K562 (cell line): Measurements from ENCODE around the gene JADE3. TPM values are rescaled to one million over a fixed set of nuclear protein-coding genes. Genes with fewer than 3 reads are reported as not detected.

Source experiments
- ATAC-seq: fragments of 200-7000 bp; cut with Tn5 transposase; 3 replicates; pipeline ENCODE4 v1.9.1; 2020; ENCODE audit warnings: moderate library complexity
- BruUV-seq: library from RNA; stranded (reverse); fragments of 400-500 nt; replicated peaks from 2 replicates; lab custom pipeline; 2021; lab: Mats Ljungman, UMichigan
- CTCF ChIA-PET: fragments of 300-600 bp; formaldehyde crosslinking; extraction: SDS; loops from one replicate; lab custom pipeline; 2021; ENCODE audit warnings: low intra/inter-chr PET ratio; lab: Yijun Ruan, JAX
- POLR2A ChIA-PET: fragments of 300-600, 350-650 bp; sonication (Branson Sonifier 250); formaldehyde crosslinking; extraction: SDS; loops from one replicate; lab custom pipeline; 2021; ENCODE audit warnings: antibody characterized with exemption, inconsistent platforms; lab: Yijun Ruan, JAX
- DNase-seq, 4 experiments: peaks; one replicate each; pipeline versions ENCODE4 v3.0.0 to v3.0.0-alpha.2; 2011 to 2018; ENCODE audit warnings: low spot score in 3 of 4, mixed read lengths in 3 of 4; ENCODE audit errors: extremely low read depth in 1 of 4
- FAIRE-seq: peaks from 2 replicates; lab custom pipeline; 2011; peaks lifted over from hg19 to GRCh38; lab: Jason Lieb, UNC
- H2AFZ ChIP-seq: 2 replicates; pipeline ENCODE4 v1.6.0; 2011; ENCODE audit warnings: low read depth, low read length, control low read depth, inconsistent platforms
- H3K27ac ChIP-seq: fragments of 200-600 bp; 3 replicates; pipeline ENCODE4 v1.8.0; 2011; ENCODE audit warnings: low read depth, mild to moderate bottlenecking, control low read depth, inconsistent platforms, low read length, moderate library complexity, mixed read lengths; ENCODE audit errors: extremely low read depth
- H3K27me3 ChIP-seq, 2 experiments: fragments of 300-600 bp in 1 of 2; 2 replicates in 1 of 2; 3 replicates in 1 of 2; pipeline versions ENCODE4 v1.6.0 to v1.8.0; 2011; ENCODE audit warnings: inconsistent platforms in 2 of 2, low read length in 2 of 2, mild to moderate bottlenecking in 1 of 2, mixed read lengths in 1 of 2, moderate library complexity in 1 of 2; ENCODE audit not compliant: control insufficient read depth in 2 of 2, insufficient read depth in 2 of 2
- H3K36me3 ChIP-seq: fragments of 300-600 bp; 3 replicates; pipeline ENCODE4 v1.8.0; 2011; ENCODE audit warnings: mild to moderate bottlenecking, low read length, inconsistent platforms; ENCODE audit not compliant: control insufficient read depth, insufficient read depth
- H3K4me1 ChIP-seq, 2 experiments: fragments of 200-600 bp in 1 of 2; replicated peaks in 1 of 2; 2 replicates in 1 of 2; 3 replicates in 1 of 2; pipeline versions ENCODE4 v1.5.1 to v1.8.0; 2011; ENCODE audit warnings: inconsistent platforms in 2 of 2, low read length in 2 of 2, mild to moderate bottlenecking in 1 of 2, mixed read lengths in 1 of 2, moderate library complexity in 1 of 2; ENCODE audit not compliant: control insufficient read depth in 2 of 2, insufficient read depth in 2 of 2
- H3K4me2 ChIP-seq: 2 replicates; pipeline ENCODE4 v1.6.1; 2011; ENCODE audit warnings: low read length, control low read depth, inconsistent platforms, mixed read lengths; ENCODE audit not compliant: insufficient read depth
- H3K4me3 ChIP-seq: fragments of 200-600 bp; sonication (generic), shearing (Covaris generic); 2 replicates; pipeline ENCODE4 v1.5.1; 2016; ENCODE audit warnings: control low read depth, inconsistent platforms
- H3K79me2 ChIP-seq: fragments of 200-600 bp; 3 replicates; pipeline ENCODE4 v1.8.0; 2011; ENCODE audit warnings: low read length, inconsistent platforms; ENCODE audit not compliant: control insufficient read depth, insufficient read depth
- H3K9ac ChIP-seq, 2 experiments: 2 replicates each; pipeline versions ENCODE4 v1.6.0 to v1.6.1; 2011; ENCODE audit warnings: low read depth in 2 of 2, low read length in 2 of 2, control low read depth in 1 of 2, inconsistent platforms in 1 of 2, mild to moderate bottlenecking in 1 of 2, mixed read lengths in 1 of 2; ENCODE audit not compliant: insufficient read depth in 1 of 2
- H3K9me1 ChIP-seq: one replicate; pipeline ENCODE4 v1.6.0; 2011; ENCODE audit warnings: inconsistent platforms, mild to moderate bottlenecking, low read length, moderate library complexity; ENCODE audit not compliant: control insufficient read depth, insufficient read depth
- H3K9me3 ChIP-seq: replicated peaks from 2 replicates; pipeline ENCODE4 v1.5.1; 2011; ENCODE audit warnings: low read depth, low read length, inconsistent platforms; ENCODE audit not compliant: control insufficient read depth, insufficient read depth
- H4K20me1 ChIP-seq: replicated peaks from 2 replicates; pipeline ENCODE4 v1.6.1; 2011; ENCODE audit warnings: low read length, inconsistent platforms, mixed read lengths; ENCODE audit not compliant: control insufficient read depth, insufficient read depth
- FOXJ3 ChIP-seq: sonication (generic); formaldehyde crosslinking; IDR thresholded peaks from 2 replicates; pipeline ENCODE4 v1.4.0; 2020; ENCODE audit warnings: mild to moderate bottlenecking, missing genetic modification reagents
- KDM5B ChIP-seq: fragments of 200-600 bp; sonication (generic); IDR thresholded peaks from 2 replicates; pipeline ENCODE4 v1.6.1; 2012; ENCODE audit warnings: low read depth, mild to moderate bottlenecking, moderate library complexity, low read length, control low read depth, inconsistent platforms; ENCODE audit not compliant: insufficient replicate concordance
- NR2F6 ChIP-seq: fragments of 450-650 bp; formaldehyde crosslinking; IDR thresholded peaks from 2 replicates; pipeline ENCODE4 v1.4.0; 2020; ENCODE audit warnings: mild to moderate bottlenecking
- PTRF ChIP-seq: fragments of 450-650 bp; IDR thresholded peaks from 2 replicates; pipeline ENCODE4 v1.6.1; 2016; ENCODE audit warnings: mild to moderate bottlenecking, missing genetic modification characterization, missing compliant biosample characterization
- RBM25 ChIP-seq: fragments of 200-400 bp; formaldehyde crosslinking; IDR thresholded peaks from 2 replicates; pipeline ENCODE4 v1.6.1; 2018; ENCODE audit warnings: low read length, low read depth, moderate library complexity; ENCODE audit not compliant: severe bottlenecking
- SIN3B ChIP-seq: fragments of 450-650 bp; IDR thresholded peaks from 2 replicates; pipeline ENCODE4 v1.6.1; 2017; ENCODE audit warnings: low read depth, mild to moderate bottlenecking, moderate library complexity
- SPI1 ChIP-seq: IDR thresholded peaks from 2 replicates; pipeline ENCODE4 v1.6.1; 2011; ENCODE audit warnings: low read depth, low read length, control low read depth, borderline replicate concordance
- STAG1 ChIP-seq: sonication (generic); formaldehyde crosslinking; IDR thresholded peaks from 2 replicates; pipeline ENCODE4 v1.5.0; 2020; ENCODE audit warnings: missing genetic modification reagents, borderline replicate concordance
- ZNF146 ChIP-seq: IDR thresholded peaks from one replicate; pipeline ENCODE4 v1.6.1; 2018; ENCODE audit warnings: missing compliant biosample characterization; ENCODE audit not compliant: unreplicated experiment
- WGBS: fragments of 100-300 bp; shearing (Covaris generic); methylation state at CpG from one replicate; pipeline ENCODE4 v1.1.6; 2016; ENCODE audit warnings: low coverage, mixed read lengths; ENCODE audit not compliant: insufficient coverage; ENCODE audit errors: missing lambda C conversion rate; 5-methylcytosine and 5-hydroxymethylcytosine counted together
- in situ Hi-C: fragments of 300-500 bp; cut with MboI; formaldehyde crosslinking; loops from 4 replicates; pipeline ENCODE4 v1.15.0; 2018; ENCODE audit warnings: inconsistent platforms, mixed read lengths
- intact Hi-C: fragments of 100-400 bp; cut with micrococcal nuclease; formaldehyde crosslinking; loops from 2 replicates; pipeline ENCODE4 v1.14.2; 2022
- polyA plus RNA-seq, 8 experiments: library from polyadenylated mRNA; depleted of rRNA in 4 of 8; stranded (reverse) in 5 of 8; unstranded in 3 of 8; fragments of >200 nt; fragmentation: Nextera tagmentation in 2 of 8; fragmentation: Illumina TruSeq in 1 of 8; extraction: Ambion mirVana in 2 of 8; extraction: Trizol in 1 of 8; gene quantifications; 2 replicates each; pipeline versions ENCODE4 v1.2.1 to v1.2.3, GENCODE V29; 2011 to 2014; ENCODE audit warnings: inconsistent platforms in 1 of 8, missing spikeins in 1 of 8
- total RNA-seq, 7 experiments: library from RNA; depleted of rRNA in 6 of 7; stranded (reverse); fragments of >200 nt in 6 of 7; fragmentation: Illumina TruSeq in 2 of 7; extraction: Trizol in 2 of 7; gene quantifications; 2 replicates each; pipeline versions ENCODE4 v1.2.1 to v1.2.3, GENCODE V29; 2011 to 2021; ENCODE audit warnings: low replicate concordance in 1 of 7
- TF ChIP-seq, protein P1 (sequence below), 2 experiments: fragments of 450-650 bp in 1 of 2; IDR thresholded peaks; 2 replicates each; pipeline ENCODE4 v1.6.1; 2011 to 2017; ENCODE audit warnings: low read depth in 2 of 2, antibody characterized with exemption in 1 of 2, borderline replicate concordance in 1 of 2, low read length in 1 of 2, mild to moderate bottlenecking in 1 of 2, mixed read lengths in 1 of 2; ENCODE audit not compliant: control insufficient read depth in 1 of 2
- TF ChIP-seq, protein P2 (sequence below): fragments of 450-650 bp; IDR thresholded peaks from 2 replicates; pipeline ENCODE4 v1.6.1; 2016; ENCODE audit warnings: borderline replicate concordance

Gene JADE3
- total and polyA plus RNA-seq, 9 of the 15 experiments (the other 6 are each of a cell fraction or from before 2014, with no cell fraction given): 2.6 to 10.0 (median 7.0) TPM

DNA sequence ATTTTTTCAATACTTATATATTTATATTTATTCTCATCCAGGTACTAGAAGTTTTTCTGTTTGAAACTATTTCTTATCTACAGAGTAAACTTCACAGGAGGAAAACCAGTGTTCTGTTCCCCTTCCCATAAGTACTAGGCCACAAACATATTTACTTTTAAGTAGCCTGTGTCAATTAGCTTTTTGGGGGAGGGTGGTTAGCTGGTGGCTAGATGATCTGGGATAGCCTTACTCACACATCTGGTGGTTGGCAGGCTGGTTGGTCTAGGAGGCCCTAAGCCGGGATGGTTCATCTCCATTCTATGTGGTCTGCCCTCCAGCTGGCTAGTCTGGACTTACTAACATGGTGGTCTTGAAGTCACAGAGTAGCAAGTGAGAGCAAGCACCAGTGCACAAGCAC is 6.2 kb downstream of the JADE3 start (continued):
- TF ChIP-seq, protein P1, sequence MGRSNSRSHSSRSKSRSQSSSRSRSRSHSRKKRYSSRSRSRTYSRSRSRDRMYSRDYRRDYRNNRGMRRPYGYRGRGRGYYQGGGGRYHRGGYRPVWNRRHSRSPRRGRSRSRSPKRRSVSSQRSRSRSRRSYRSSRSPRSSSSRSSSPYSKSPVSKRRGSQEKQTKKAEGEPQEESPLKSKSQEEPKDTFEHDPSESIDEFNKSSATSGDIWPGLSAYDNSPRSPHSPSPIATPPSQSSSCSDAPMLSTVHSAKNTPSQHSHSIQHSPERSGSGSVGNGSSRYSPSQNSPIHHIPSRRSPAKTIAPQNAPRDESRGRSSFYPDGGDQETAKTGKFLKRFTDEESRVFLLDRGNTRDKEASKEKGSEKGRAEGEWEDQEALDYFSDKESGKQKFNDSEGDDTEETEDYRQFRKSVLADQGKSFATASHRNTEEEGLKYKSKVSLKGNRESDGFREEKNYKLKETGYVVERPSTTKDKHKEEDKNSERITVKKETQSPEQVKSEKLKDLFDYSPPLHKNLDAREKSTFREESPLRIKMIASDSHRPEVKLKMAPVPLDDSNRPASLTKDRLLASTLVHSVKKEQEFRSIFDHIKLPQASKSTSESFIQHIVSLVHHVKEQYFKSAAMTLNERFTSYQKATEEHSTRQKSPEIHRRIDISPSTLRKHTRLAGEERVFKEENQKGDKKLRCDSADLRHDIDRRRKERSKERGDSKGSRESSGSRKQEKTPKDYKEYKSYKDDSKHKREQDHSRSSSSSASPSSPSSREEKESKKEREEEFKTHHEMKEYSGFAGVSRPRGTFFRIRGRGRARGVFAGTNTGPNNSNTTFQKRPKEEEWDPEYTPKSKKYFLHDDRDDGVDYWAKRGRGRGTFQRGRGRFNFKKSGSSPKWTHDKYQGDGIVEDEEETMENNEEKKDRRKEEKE (IDR thresholded peaks at IDR 0.05; ENCODE audit: borderline replicate concordance in 1 of 2, control insufficient read depth in 1 of 2, low read depth in 2 of 2, low read length in 1 of 2): no peak
- TF ChIP-seq FOXJ3 (CRISPR knock-in tag) (no peak), PTRF (tag) (no peak), NR2F6 (CRISPR knock-in tag) (no peak), STAG1 (CRISPR knock-in tag) (no peak), SIN3B (no peak), KDM5B (no peak), SPI1 (no peak)
- TF ChIP-seq, all 486 proteins: peak for 0

DNA sequence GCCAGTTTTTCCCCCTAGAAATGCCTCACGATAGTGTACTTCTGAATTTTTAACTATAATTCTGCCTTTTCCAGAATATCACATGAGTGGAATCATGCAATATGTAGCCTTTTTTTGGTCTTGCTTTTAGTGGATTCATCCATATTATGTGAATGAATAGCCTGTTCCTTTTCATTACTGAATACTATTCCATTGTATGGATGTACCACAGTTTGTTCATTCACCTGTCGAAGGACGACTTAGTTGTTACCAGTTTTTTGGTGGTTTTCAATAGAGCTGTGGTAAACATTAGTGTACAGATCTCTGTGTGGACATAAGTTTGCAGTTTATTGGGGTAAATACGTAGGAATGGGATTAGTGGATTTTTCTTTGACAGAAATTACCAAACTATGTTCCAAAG is 8.0 kb downstream of the JADE3 start:
- Histone ChIP-seq H3K27ac (no peak overlapping the region), H3K9me1 (no peaks in the 10 kb centered on the region), H3K79me2 (peaks cover 14% of the 10 kb centered on the region), H4K20me1 (no peaks in the 10 kb centered on the region), H3K27me3 (no peaks in the 10 kb centered on the region; a peak in 1 of 5 replicates), H3K36me3 (no peaks in the 10 kb centered on the region), H2AFZ (no peak overlapping the region), H3K4me3 (no peak overlapping the region), H3K9me3 (0 out of 2 replicates have a peak, but pooled peaks cover 2% of the 10 kb centered on the region), H3K4me1 (no peaks in the 10 kb centered on the region), H3K9ac (no peak overlapping the region), H3K4me2 (no peak overlapping the region)
- no TSS peak for BruUV-seq
- CTCF ChIA-PET: no interaction called here
- POLR2A ChIA-PET: interaction anchor here (1.3 kb wide), 1 partner anchor 13 kb away, joined by 6 read pairs; no protein-coding TSS in a partner anchor
- peak; percentile 66 for TF ChIP-seq RBM25
- TF ChIP-seq, protein P2, sequence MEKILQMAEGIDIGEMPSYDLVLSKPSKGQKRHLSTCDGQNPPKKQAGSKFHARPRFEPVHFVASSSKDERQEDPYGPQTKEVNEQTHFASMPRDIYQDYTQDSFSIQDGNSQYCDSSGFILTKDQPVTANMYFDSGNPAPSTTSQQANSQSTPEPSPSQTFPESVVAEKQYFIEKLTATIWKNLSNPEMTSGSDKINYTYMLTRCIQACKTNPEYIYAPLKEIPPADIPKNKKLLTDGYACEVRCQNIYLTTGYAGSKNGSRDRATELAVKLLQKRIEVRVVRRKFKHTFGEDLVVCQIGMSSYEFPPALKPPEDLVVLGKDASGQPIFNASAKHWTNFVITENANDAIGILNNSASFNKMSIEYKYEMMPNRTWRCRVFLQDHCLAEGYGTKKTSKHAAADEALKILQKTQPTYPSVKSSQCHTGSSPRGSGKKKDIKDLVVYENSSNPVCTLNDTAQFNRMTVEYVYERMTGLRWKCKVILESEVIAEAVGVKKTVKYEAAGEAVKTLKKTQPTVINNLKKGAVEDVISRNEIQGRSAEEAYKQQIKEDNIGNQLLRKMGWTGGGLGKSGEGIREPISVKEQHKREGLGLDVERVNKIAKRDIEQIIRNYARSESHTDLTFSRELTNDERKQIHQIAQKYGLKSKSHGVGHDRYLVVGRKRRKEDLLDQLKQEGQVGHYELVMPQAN: no peak
- peak; percentile 87 for TF ChIP-seq ZNF146 (CRISPR knock-in tag)
- no peak for ATAC-seq
- in situ Hi-C loops: no loop called here
- no peak for FAIRE-seq
- WGBS: 47% methylated on average over 4 of the region's 4 CpGs
- intact Hi-C loops: no loop called here
- no peak for DNase-seq
